Skin epidermis (tissue), 12 donors: ENCODE data around the gene SETX.

Source experiments
- H3K27ac ChIP-seq, 21 experiments: fragments of 200-600 bp; sonication (generic) in 11 of 21; one replicate each; pipeline ENCODE4 v1.5.0; 2020; ENCODE audit warnings: mild to moderate bottlenecking in 3 of 21, inconsistent platforms in 2 of 21, moderate library complexity in 2 of 21
- H3K4me3 ChIP-seq, 7 experiments: fragments of 200-600 bp; sonication (generic) in 2 of 7; one replicate each; pipeline ENCODE4 v1.5.0; 2020; ENCODE audit warnings: inconsistent platforms in 2 of 7, mild to moderate bottlenecking in 2 of 7, moderate library complexity in 1 of 7

SETX gene

GRCh38 chr9:132231019-132231701 is 123.6 kb downstream of the SETX start:
- no peak overlapping the region for H3K27ac ChIP-seq

GRCh38 chr9:132230605-132231004 is 124.2 kb downstream of the SETX start:
- no peak overlapping the region for H3K4me3 ChIP-seq
- H3K27ac ChIP-seq: no peak overlapping the region

More at GRCh38 chr9:132231019-132231701, 123.6 kb downstream of the SETX start:
- H3K4me3 ChIP-seq: no peak overlapping the region

DNA sequence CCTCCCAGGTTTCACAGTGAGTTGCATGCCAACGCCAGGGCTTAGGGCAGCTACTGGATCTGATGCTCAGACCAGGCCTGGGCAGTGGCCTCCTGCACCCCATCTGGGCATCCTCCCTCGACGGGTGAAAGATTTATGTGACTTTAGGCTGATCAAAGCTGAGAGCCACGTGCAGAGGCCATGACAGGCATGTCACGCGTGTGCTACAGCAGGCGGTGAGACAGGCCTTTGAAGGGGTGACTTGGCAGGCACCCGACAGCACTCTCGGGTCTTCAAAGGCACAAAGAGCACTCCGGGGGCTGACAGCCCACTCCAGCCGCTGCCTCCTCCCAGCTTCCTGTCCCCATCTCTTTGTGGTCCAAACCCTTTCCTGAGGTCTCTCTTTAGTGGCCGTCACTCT is 126.7 kb downstream of the SETX start:
- H3K27ac ChIP-seq: no peak overlapping the region
- no peak overlapping the region for H3K4me3 ChIP-seq

GRCh38 chr9:132226571-132227430 is 128.0 kb downstream of the SETX start:
- Histone ChIP-seq H3K4me3 (no peak overlapping the region), H3K27ac (no peak overlapping the region)

- Histone ChIP-seq H3K4me3 (no peak overlapping the region), H3K27ac (no peak overlapping the region)
These were observed 130.1 kb downstream of the SETX start for GRCh38 chr9:132224645-132225044.

DNA sequence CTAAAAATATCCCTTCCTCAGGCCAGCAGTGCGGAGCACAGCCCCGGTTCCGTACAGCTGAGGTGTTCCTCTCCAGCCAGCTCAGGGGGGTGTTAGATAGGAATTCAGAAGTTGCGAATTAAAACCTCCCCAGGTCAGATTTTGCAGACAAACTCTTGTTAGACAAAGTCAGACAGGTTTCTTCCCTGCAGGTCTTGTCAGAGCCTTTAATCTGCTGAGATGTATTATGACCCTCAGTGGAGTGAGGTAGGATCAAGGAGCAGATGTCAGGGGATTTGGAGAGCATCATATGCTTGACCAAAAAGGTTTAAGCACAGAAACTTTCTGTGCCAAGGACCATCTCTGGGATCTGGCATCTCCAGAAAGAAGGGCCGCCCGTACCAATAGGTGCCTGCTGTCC is 132.8 kb downstream of the SETX start:
- H3K27ac ChIP-seq: no peak overlapping the region
- H3K4me3 ChIP-seq: no peak overlapping the region

DNA sequence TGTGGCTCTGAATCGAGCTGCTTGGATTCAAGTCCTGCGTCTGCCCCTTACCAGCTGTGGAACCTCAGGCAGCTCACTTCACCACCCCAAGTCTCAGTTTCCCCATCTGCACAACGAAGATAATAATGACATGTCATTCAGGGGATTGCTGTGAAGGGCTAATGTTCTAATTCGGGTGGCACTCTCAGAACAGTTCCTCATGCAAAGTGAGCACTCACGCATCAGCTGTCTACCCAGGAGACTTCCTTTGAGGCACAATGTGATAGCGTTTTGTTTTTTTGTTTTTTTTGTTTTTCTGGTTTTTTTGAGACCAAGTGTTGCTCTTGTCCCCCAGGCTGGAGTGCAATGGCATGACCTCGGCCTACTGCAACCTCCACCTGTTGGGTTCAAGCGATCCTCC is 136.6 kb downstream of the SETX start:
- no peak overlapping the region for H3K4me3 ChIP-seq
- no peak overlapping the region for H3K27ac ChIP-seq

- H3K27ac ChIP-seq: no peak overlapping the region
These were observed 137.7 kb downstream of the SETX start for GRCh38 chr9:132216861-132217619.

DNA sequence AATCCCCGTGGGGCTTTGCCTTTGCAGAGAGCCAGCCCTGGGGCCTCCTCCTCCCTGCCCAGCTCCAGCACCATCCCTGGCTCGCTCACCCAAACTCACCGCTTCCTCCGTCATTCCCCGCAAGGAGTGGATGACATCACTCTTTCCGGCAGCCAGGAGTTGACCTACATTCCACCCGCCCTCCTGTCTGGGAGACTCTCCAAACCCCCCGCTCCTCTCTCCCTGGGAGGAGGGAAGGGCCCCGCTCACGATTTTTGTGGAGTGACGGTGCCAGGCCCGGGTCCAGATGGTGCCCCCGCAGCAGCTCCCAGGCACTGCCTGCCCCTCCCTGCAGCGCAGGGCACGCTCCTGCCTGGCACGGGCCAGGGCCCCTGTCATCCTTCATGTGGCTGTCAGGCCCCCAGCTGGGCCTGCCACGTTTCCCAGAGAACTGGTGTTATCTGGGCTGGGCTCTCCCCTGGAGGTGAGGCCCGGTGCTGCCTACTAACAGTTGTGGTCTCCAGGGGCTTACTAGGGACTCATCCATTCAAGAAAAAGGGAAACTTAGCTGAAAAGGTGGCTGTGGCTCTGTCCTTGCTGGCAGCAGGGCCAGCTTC is 140.7 kb downstream of the SETX start:
- H3K27ac ChIP-seq: no peak overlapping the region
- H3K4me3 ChIP-seq: no peak overlapping the region

More at GRCh38 chr9:132216861-132217619, 137.7 kb downstream of the SETX start:
- no peak overlapping the region for H3K4me3 ChIP-seq

GRCh38 chr9:132211570-132211969 is 143.2 kb downstream of the SETX start:
- H3K27ac ChIP-seq: no peak overlapping the region

More at GRCh38 chr9:132211570-132211969, 143.2 kb downstream of the SETX start:
- H3K4me3 ChIP-seq: no peak overlapping the region
